CD14-positive monocyte (primary cell): ENCODE data around the gene SBF2. TPM values are rescaled to one million over a fixed set of nuclear protein-coding genes. Genes with fewer than 3 reads are reported as not detected.

ENCODE experiments used
- DNase-seq, 3 donors: peaks; one replicate each; pipeline ENCODE4 v3.0.0-alpha.2; 2011 to 2022
- H2AFZ ChIP-seq: 2 replicates; pipeline ENCODE4 v1.6.0; 2012; ENCODE audit warnings: mild to moderate bottlenecking, low read depth, low read length, inconsistent platforms; ENCODE audit not compliant: insufficient read depth, poor library complexity, severe bottlenecking
- H3K27ac ChIP-seq, 2 donors: 1 replicate in 1 of 2; 2 replicates in 1 of 2; pipeline ENCODE4 v1.5.1; 2012 to 2013; ENCODE audit warnings: low read length in 2 of 2, control low read depth in 1 of 2, inconsistent platforms in 1 of 2, low read depth in 1 of 2, mild to moderate bottlenecking in 1 of 2
- H3K27me3 ChIP-seq, 2 donors: one replicate each; pipeline versions ENCODE4 v1.6.0 to v1.6.1; 2011 to 2013; ENCODE audit warnings: low read length in 2 of 2; ENCODE audit not compliant: control insufficient read depth in 2 of 2, insufficient read depth in 2 of 2
- H3K36me3 ChIP-seq, 2 donors: replicated peaks in 1 of 2; 1 replicate in 1 of 2; 2 replicates in 1 of 2; pipeline versions ENCODE4 v1.5.1 to v1.6.1; 2012 to 2013; ENCODE audit warnings: low read length in 2 of 2, control low read depth in 1 of 2, inconsistent platforms in 1 of 2, mild to moderate bottlenecking in 1 of 2; ENCODE audit not compliant: insufficient read depth in 2 of 2, control insufficient read depth in 1 of 2
- H3K4me1 ChIP-seq, 2 donors: 1 replicate in 1 of 2; 2 replicates in 1 of 2; pipeline versions ENCODE4 v1.5.1 to v1.6.1; 2012 to 2013; ENCODE audit warnings: low read length in 2 of 2, control low read depth in 1 of 2, inconsistent platforms in 1 of 2, mild to moderate bottlenecking in 1 of 2, moderate library complexity in 1 of 2; ENCODE audit not compliant: insufficient read depth in 2 of 2, control insufficient read depth in 1 of 2
- H3K4me2 ChIP-seq: replicated peaks from 2 replicates; pipeline ENCODE3; 2012; ENCODE audit warnings: low read length, moderate library complexity, mild to moderate bottlenecking; ENCODE audit not compliant: poor library complexity, severe bottlenecking; ENCODE audit errors: extremely low read depth
- H3K4me3 ChIP-seq, 3 experiments: fragments of 200-600 bp in 1 of 3; sonication (generic) in 1 of 3; replicated peaks in 1 of 3; 1 replicate in 2 of 3; 2 replicates in 1 of 3; pipeline ENCODE4 v1.5.1; 2011 to 2013; ENCODE audit warnings: low read length in 3 of 3, mild to moderate bottlenecking in 3 of 3, control low read depth in 2 of 3, low read depth in 2 of 3, inconsistent platforms in 1 of 3, moderate library complexity in 1 of 3
- H3K79me2 ChIP-seq: 2 replicates; pipeline ENCODE4 v1.6.0; 2012; ENCODE audit warnings: mild to moderate bottlenecking, control low read depth, inconsistent platforms, low read length, moderate library complexity; ENCODE audit not compliant: insufficient read depth
- H3K9ac ChIP-seq: 2 replicates; pipeline ENCODE4 v1.6.0; 2017; ENCODE audit warnings: low read length, mild to moderate bottlenecking; ENCODE audit not compliant: insufficient read depth, poor library complexity, severe bottlenecking
- H3K9me3 ChIP-seq, 2 donors: replicated peaks in 1 of 2; 1 replicate in 1 of 2; 2 replicates in 1 of 2; pipeline versions ENCODE4 v1.5.1 to v1.6.1; 2012 to 2013; ENCODE audit warnings: low read length in 2 of 2, control low read depth in 1 of 2; ENCODE audit not compliant: control insufficient read depth in 1 of 2, insufficient read depth in 1 of 2
- H4K20me1 ChIP-seq: 2 replicates; pipeline ENCODE4 v1.6.0; 2012; ENCODE audit warnings: mild to moderate bottlenecking, low read length, control low read depth, moderate library complexity; ENCODE audit not compliant: insufficient read depth
- H3K27ac Mint-ChIP-seq, 7 donors: one replicate each; pipeline ENCODE4 v1.8.0; 2020; ENCODE audit warnings: mild to moderate bottlenecking in 7 of 7, mixed read lengths in 7 of 7, moderate library complexity in 6 of 7, inconsistent platforms in 2 of 7
- H3K27me3 Mint-ChIP-seq, 3 donors: one replicate each; pipeline ENCODE4 v1.8.0; 2021 to 2022; ENCODE audit warnings: low read depth in 3 of 3, mild to moderate bottlenecking in 3 of 3, mixed read lengths in 3 of 3, moderate library complexity in 3 of 3, inconsistent platforms in 1 of 3
- H3K36me3 Mint-ChIP-seq, 2 donors: one replicate each; pipeline ENCODE4 v1.8.0; 2020; ENCODE audit warnings: mixed read lengths in 2 of 2, inconsistent platforms in 1 of 2, mild to moderate bottlenecking in 1 of 2
- H3K4me1 Mint-ChIP-seq: one replicate; pipeline ENCODE4 v1.8.0; 2020; ENCODE audit warnings: mild to moderate bottlenecking, mixed read lengths
- H3K4me3 Mint-ChIP-seq, 2 donors: one replicate each; pipeline ENCODE4 v1.8.0; 2020; ENCODE audit warnings: mild to moderate bottlenecking in 2 of 2, mixed read lengths in 2 of 2, moderate library complexity in 1 of 2
- H3K9me3 Mint-ChIP-seq, 7 donors: one replicate each; pipeline ENCODE4 v1.8.0; 2020 to 2022; ENCODE audit warnings: mixed read lengths in 7 of 7, mild to moderate bottlenecking in 6 of 7, moderate library complexity in 6 of 7, inconsistent platforms in 2 of 7
- CTCF ChIP-seq: fragments of 200-600 bp; IDR thresholded peaks from one replicate; pipeline ENCODE4 v1.8.0; 2022; ENCODE audit warnings: antibody characterized with exemption, mild to moderate bottlenecking
- WGBS: methylation state at CpG from one replicate; pipeline ENCODE4 v1.1.5; 2013; ENCODE audit warnings: missing lambda C conversion rate; ENCODE audit not compliant: insufficient coverage; 5-methylcytosine and 5-hydroxymethylcytosine counted together
- intact Hi-C, 2 donors: fragments of 100-400 bp; cut with micrococcal nuclease; formaldehyde crosslinking; loops; one replicate each; pipeline versions ENCODE4 v1.15.0 to v1.15.1; 2023
- polyA plus RNA-seq, 3 donors: library from polyadenylated mRNA; depleted of rRNA in 1 of 3; unstranded in 2 of 3; stranded (reverse) in 1 of 3; fragments of 300-500 nt in 2 of 3; fragments of >200 nt in 1 of 3; fragmentation: Illumina TruSeq in 2 of 3; gene quantifications; 1 replicate in 2 of 3; 2 replicates in 1 of 3; pipeline ENCODE4 v1.2.3, GENCODE V29; 2012 to 2021

Gene SBF2
- polyA plus RNA-seq, 3 donors, result 8.9 to 30.7 (median 16.4) TPM

GRCh38 chr11:10087186-10087922 is 206.7 kb downstream of the SBF2 start:
- H3K4me1 Mint-ChIP-seq, result peaks cover 20% of the 10 kb centered on the region
- no peaks in the 10 kb centered on the region for H3K27me3 Mint-ChIP-seq

GRCh38 chr11:10080138-10080537 is 213.9 kb downstream of the SBF2 start:
- Mint-ChIP-seq H3K4me1 (no peaks in the 10 kb centered on the region), H3K27me3 (peaks cover 0 to 2% (median 0%) of the 10 kb centered on the region in 3 donors), H3K27ac (no peak overlapping the region), H3K9me3 (peaks cover 22 to 56% (median 32%) of the 10 kb centered on the region in 7 donors), H3K4me3 (no peak overlapping the region), H3K36me3 (peaks cover 7 to 30% of the 10 kb centered on the region in 2 donors)
- H3K4me3 ChIP-seq, result no peak overlapping the region
- H3K79me2 ChIP-seq, result peaks cover 24% of the 10 kb centered on the region
- peaks cover 27 to 40% of the 10 kb centered on the region in 2 donors for H3K9me3 ChIP-seq
- H3K27ac ChIP-seq, result no peak overlapping the region
- no peak overlapping the region for H3K4me2 ChIP-seq
- WGBS, result no CpG with 5 or more reads among the region's 4 CpGs
- no peaks in the 10 kb centered on the region for H3K4me1 ChIP-seq
- peaks cover 24% of the 10 kb centered on the region for H4K20me1 ChIP-seq
- DNase-seq, result no peak
- no peak overlapping the region for H2AFZ ChIP-seq
- no peak overlapping the region for H3K9ac ChIP-seq
- no peak for TF ChIP-seq CTCF
- intact Hi-C loops, result no loop called here
- no peaks in the 10 kb centered on the region for H3K36me3 ChIP-seq
- H3K27me3 ChIP-seq, result no peaks in the 10 kb centered on the region

More at GRCh38 chr11:10087186-10087922, 206.7 kb downstream of the SBF2 start:
- H3K9me3 ChIP-seq, result peaks cover 3 to 9% of the 10 kb centered on the region in 2 donors
- peaks cover 6% of the 10 kb centered on the region for H3K79me2 ChIP-seq
- no peak overlapping the region for H2AFZ ChIP-seq
- no peaks in the 10 kb centered on the region for H3K27me3 ChIP-seq
- H3K4me1 ChIP-seq, result peaks cover 6 to 17% of the 10 kb centered on the region in 2 donors
- no peak overlapping the region for H3K4me3 ChIP-seq
- H3K9me3 Mint-ChIP-seq, result peaks cover 0 to 9% (median 6%) of the 10 kb centered on the region in 7 donors
- H3K9ac ChIP-seq, result no peak overlapping the region
- no peak overlapping the region for H3K4me2 ChIP-seq
- no peak for DNase-seq
- H3K36me3 ChIP-seq, result no peaks in the 10 kb centered on the region
- intact Hi-C loops, result no loop called here
- no peak overlapping the region for H3K27ac ChIP-seq
- TF ChIP-seq CTCF, result no peak
- peaks cover 60% of the 10 kb centered on the region for H4K20me1 ChIP-seq
- peaks cover 6 to 19% of the 10 kb centered on the region in 2 donors for H3K36me3 Mint-ChIP-seq
- H3K27ac Mint-ChIP-seq, result no peak overlapping the region
- WGBS, result 100% methylated on average over 1 of the region's 1 CpG
- H3K4me3 Mint-ChIP-seq, result no peak overlapping the region
